Fibroblast of lung (primary cell): Measurements from ENCODE around the gene AFF2.

Experiments
- CTCF ChIP-seq, 2 donors: IDR thresholded peaks in 1 of 2; conservative IDR thresholded peaks in 1 of 2; 1 replicate in 1 of 2; 2 replicates in 1 of 2; pipeline ENCODE4 v1.5.1; 2011 to 2012; ENCODE audit warnings: low read length in 2 of 2, control low read depth in 1 of 2, inconsistent platforms in 1 of 2, low read depth in 1 of 2, mild to moderate bottlenecking in 1 of 2
- EZH2 ChIP-seq: IDR thresholded peaks from 2 replicates; pipeline ENCODE4 v1.5.1; 2012; ENCODE audit warnings: low read length, control low read depth, mild to moderate bottlenecking; ENCODE audit errors: missing control alignments

- no peak for TF ChIP-seq CTCF (conservative IDR thresholded peaks at IDR 0.05 in 1 of 2, IDR thresholded peaks at IDR 0.05 in 1 of 2; ENCODE audit: low read depth in 1 of 2, low read length in 2 of 2)
- TF ChIP-seq EZH2 = no peak
Observed at GRCh38 chrX:149022485-149022884, 522.1 kb downstream of the AFF2 start.
